Esophagus muscularis mucosa (tissue), 4 donors: ENCODE results near the gene CRY1. TPM values are rescaled to one million over a fixed set of nuclear protein-coding genes. Genes with fewer than 3 reads are reported as not detected.
A peak's percentile ranks its signal among the peaks of the same experiment; 100 is the strongest.

Source experiments
- DNase-seq: peaks from one replicate; pipeline ENCODE4 v3.0.0-alpha.2; 2017; ENCODE audit errors: extremely low spot score
- H3K27ac ChIP-seq, 4 donors: fragments of 200-600 bp; sonication (generic); replicated peaks in 1 of 4; 1 replicate in 3 of 4; 2 replicates in 1 of 4; pipeline ENCODE4 v1.5.1; 2016 to 2019; ENCODE audit warnings: mild to moderate bottlenecking in 1 of 4
- H3K27me3 ChIP-seq, 4 donors: fragments of 200-600 bp; sonication (generic); one replicate each; pipeline versions ENCODE4 v1.5.1 to v1.6.0; 2016 to 2019
- H3K36me3 ChIP-seq, 4 donors: fragments of 200-600 bp; sonication (generic); one replicate each; pipeline ENCODE4 v1.5.1; 2016 to 2019
- H3K4me1 ChIP-seq, 4 donors: fragments of 200-600 bp; sonication (generic); one replicate each; pipeline ENCODE4 v1.5.1; 2016 to 2019
- H3K4me3 ChIP-seq, 4 donors: fragments of 200-600 bp; sonication (generic); 1 replicate in 2 of 4; 2 replicates in 2 of 4; pipeline ENCODE4 v1.5.1; 2016 to 2019; ENCODE audit warnings: mild to moderate bottlenecking in 4 of 4, moderate library complexity in 1 of 4
- H3K9me3 ChIP-seq, 4 donors: fragments of 200-600 bp; sonication (generic); 1 replicate in 3 of 4; 2 replicates in 1 of 4; pipeline ENCODE4 v1.5.1; 2016 to 2019
- EP300 ChIP-seq: sonication (generic); formaldehyde crosslinking; IDR thresholded peaks from one replicate; pipeline ENCODE4 v1.6.1; 2017; ENCODE audit warnings: antibody characterized with exemption
- POLR2A ChIP-seq: fragments of 450-650 bp; IDR thresholded peaks from one replicate; pipeline ENCODE4 v1.6.1; 2017; ENCODE audit warnings: antibody characterized with exemption, moderate library complexity, mild to moderate bottlenecking, low read depth
- POLR2AphosphoS5 ChIP-seq, 2 donors: sonication (generic); formaldehyde crosslinking; IDR thresholded peaks; one replicate each; pipeline ENCODE4 v1.6.1; 2017; ENCODE audit warnings: antibody characterized with exemption in 2 of 2
- WGBS: methylation state at CpG from one replicate; pipeline ENCODE4 v1.1.5; 2018; 5-methylcytosine and 5-hydroxymethylcytosine counted together
- intact Hi-C: fragments of 100-400 bp; cut with DNase I; formaldehyde crosslinking; loops from one replicate; pipeline ENCODE4 v1.15.1; 2023
- total RNA-seq, 4 donors: library from RNA; depleted of rRNA; stranded (reverse); fragments of >200 nt; gene quantifications; one replicate each; pipeline versions ENCODE4 v1.1.0 to v1.2.1, GENCODE V29; 2016
- TF ChIP-seq, protein P1 (sequence below), 3 experiments: fragments of 200-600 bp in 2 of 3; fragments of 450-650 bp in 1 of 3; sonication (generic) in 2 of 3; IDR thresholded peaks; one replicate each; pipeline ENCODE4 v1.5.1; 2017 to 2019; ENCODE audit warnings: antibody characterized with exemption in 3 of 3, mild to moderate bottlenecking in 2 of 3, moderate library complexity in 1 of 3

The CRY1 gene
- total RNA-seq, 4 donors from 2014 or later = 29.1 to 42.9 (median 34.9) TPM

DNA sequence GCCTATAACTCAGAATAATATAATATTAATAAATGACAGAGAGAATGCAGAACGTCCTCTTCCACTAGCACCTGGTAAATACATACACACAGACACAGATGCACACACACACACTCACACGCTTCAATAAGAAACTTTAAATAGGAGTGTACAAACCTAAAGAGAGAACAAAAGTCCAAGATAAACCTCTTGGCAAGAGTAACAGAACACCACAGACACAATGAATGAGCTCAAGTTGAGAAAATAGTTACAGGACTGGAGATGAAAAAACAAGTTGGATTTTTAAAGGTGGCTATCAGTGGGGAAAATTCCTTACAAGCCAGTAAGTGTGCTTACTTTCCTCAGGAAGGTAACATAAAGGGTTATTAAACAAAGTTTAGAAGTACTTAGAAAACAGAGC lies 35.2 kb downstream of the CRY1 start:
- H3K27me3 ChIP-seq = no peaks in the 10 kb centered on the region
- TF ChIP-seq POLR2A (no peak), POLR2AphosphoS5 (IDR thresholded peaks at IDR 0.05) (no peak)
- no peaks in the 10 kb centered on the region for H3K36me3 ChIP-seq
- H3K27ac ChIP-seq = peak overlapping the region in 2 of 4 donors; percentile 5 to 33
- intact Hi-C loops = no loop called here
- peaks cover 0 to 32% (median 19%) of the 10 kb centered on the region in 4 donors for H3K4me1 ChIP-seq
- no peak for DNase-seq
- H3K4me3 ChIP-seq = no peak overlapping the region
- WGBS = 39% methylated on average over 2 of the region's 2 CpGs
- H3K9me3 ChIP-seq = peaks cover 0 to 7% (median 3%) of the 10 kb centered on the region in 4 donors

GRCh38 chr12:107057071-107057834 lies 36.1 kb downstream of the CRY1 start:
- intact Hi-C loops = no loop called here
- TF ChIP-seq POLR2A = no peak
- TF ChIP-seq, protein P1, sequence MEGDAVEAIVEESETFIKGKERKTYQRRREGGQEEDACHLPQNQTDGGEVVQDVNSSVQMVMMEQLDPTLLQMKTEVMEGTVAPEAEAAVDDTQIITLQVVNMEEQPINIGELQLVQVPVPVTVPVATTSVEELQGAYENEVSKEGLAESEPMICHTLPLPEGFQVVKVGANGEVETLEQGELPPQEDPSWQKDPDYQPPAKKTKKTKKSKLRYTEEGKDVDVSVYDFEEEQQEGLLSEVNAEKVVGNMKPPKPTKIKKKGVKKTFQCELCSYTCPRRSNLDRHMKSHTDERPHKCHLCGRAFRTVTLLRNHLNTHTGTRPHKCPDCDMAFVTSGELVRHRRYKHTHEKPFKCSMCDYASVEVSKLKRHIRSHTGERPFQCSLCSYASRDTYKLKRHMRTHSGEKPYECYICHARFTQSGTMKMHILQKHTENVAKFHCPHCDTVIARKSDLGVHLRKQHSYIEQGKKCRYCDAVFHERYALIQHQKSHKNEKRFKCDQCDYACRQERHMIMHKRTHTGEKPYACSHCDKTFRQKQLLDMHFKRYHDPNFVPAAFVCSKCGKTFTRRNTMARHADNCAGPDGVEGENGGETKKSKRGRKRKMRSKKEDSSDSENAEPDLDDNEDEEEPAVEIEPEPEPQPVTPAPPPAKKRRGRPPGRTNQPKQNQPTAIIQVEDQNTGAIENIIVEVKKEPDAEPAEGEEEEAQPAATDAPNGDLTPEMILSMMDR (IDR thresholded peaks at IDR 0.05) = no peak
- no peak for TF ChIP-seq POLR2AphosphoS5 (IDR thresholded peaks at IDR 0.05)
- no peak for TF ChIP-seq EP300
- WGBS = 67% methylated on average over 4 of the region's 4 CpGs
- DNase-seq = no peak
- peaks cover 0 to 9% (median 4%) of the 10 kb centered on the region in 4 donors for H3K9me3 ChIP-seq
- H3K4me3 ChIP-seq = no peak overlapping the region
- H3K27me3 ChIP-seq = no peaks in the 10 kb centered on the region
- H3K4me1 ChIP-seq = peaks cover 0 to 32% (median 19%) of the 10 kb centered on the region in 4 donors
- peak overlapping the region in 3 of 4 donors; percentile 4 to 33 (median 5) for H3K27ac ChIP-seq
- no peaks in the 10 kb centered on the region for H3K36me3 ChIP-seq

DNA sequence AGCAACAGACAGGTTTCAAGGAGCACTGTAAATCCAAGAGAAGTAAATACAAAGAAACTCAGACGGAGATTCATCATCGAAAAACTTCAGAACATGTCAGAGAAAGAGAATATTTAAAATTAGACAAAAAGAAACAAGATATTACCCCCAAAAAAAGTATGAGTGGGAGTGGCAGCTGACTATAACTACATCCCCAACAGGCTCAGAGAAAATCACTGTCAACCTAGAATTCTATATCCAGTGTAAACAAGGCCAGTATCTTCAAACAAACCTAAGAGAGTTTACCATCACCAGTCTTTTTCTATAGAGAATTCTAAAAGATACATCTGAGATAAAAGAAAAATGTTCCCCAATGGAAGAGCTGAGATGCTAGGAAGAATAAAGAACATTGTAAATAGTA lies 39.6 kb downstream of the CRY1 start:
- Histone ChIP-seq H3K36me3 (no peaks in the 10 kb centered on the region), H3K4me1 (peaks cover 0 to 30% (median 17%) of the 10 kb centered on the region in 4 donors), H3K9me3 (peaks cover 0 to 9% (median 4%) of the 10 kb centered on the region in 4 donors), H3K4me3 (no peak overlapping the region), H3K27me3 (no peaks in the 10 kb centered on the region), H3K27ac (no peak overlapping the region)
- no peak for DNase-seq
- no peak for TF ChIP-seq POLR2A
- TF ChIP-seq POLR2AphosphoS5 (IDR thresholded peaks at IDR 0.05) = no peak
- TF ChIP-seq EP300 = no peak
- TF ChIP-seq, protein P1 (IDR thresholded peaks at IDR 0.05) = no peak
- intact Hi-C loops = no loop called here
- WGBS = 94% methylated on average over 2 of the region's 2 CpGs

- Histone ChIP-seq H3K9me3 (no peaks in the 10 kb centered on the region), H3K27ac (no peak overlapping the region), H3K27me3 (no peaks in the 10 kb centered on the region), H3K4me1 (peaks cover 0 to 8% (median 0%) of the 10 kb centered on the region in 4 donors), H3K4me3 (no peak overlapping the region), H3K36me3 (no peaks in the 10 kb centered on the region)
- intact Hi-C loops = no loop called here
- DNase-seq = no peak
- 90% methylated on average over 5 of the region's 5 CpGs for WGBS
- TF ChIP-seq, protein P1 (IDR thresholded peaks at IDR 0.05) = no peak
- TF ChIP-seq POLR2AphosphoS5 (IDR thresholded peaks at IDR 0.05) (no peak), POLR2A (no peak), EP300 (no peak)
Observed at GRCh38 chr12:107045186-107045585, 48.2 kb downstream of the CRY1 start.

DNA sequence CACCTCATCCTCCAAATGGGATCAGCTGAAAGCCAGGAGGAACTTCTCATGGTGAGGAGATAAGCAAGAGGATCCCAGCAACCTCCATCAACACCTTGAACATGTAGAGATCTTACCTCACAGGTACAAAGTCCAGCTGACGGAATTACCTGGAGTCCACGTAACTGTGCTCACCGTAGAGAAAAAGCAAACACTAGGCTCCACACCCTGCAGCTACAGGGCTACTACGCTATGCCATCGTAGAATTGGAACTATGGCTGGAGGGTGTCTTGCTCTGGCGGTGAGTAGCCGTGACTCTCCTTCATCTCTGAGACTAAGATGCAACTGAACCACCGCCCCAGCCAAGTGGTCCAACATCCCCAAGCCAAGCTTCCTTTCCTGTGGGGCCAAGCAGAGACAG lies 50.5 kb downstream of the CRY1 start:
- intact Hi-C loops = no loop called here

More for the DNA sequence above, 50.5 kb downstream of the CRY1 start:
- DNase-seq = no peak
- peaks cover 0 to 9% (median 4%) of the 10 kb centered on the region in 4 donors for H3K4me1 ChIP-seq
- no peaks in the 10 kb centered on the region for H3K9me3 ChIP-seq
- no peak overlapping the region for H3K27ac ChIP-seq
- H3K4me3 ChIP-seq = no peak overlapping the region
- 100% methylated on average over 4 of the region's 8 CpGs for WGBS
- no peaks in the 10 kb centered on the region for H3K36me3 ChIP-seq
- TF ChIP-seq EP300 (no peak), POLR2A (no peak), POLR2AphosphoS5 (IDR thresholded peaks at IDR 0.05) (no peak)
- TF ChIP-seq, protein P1 (IDR thresholded peaks at IDR 0.05) = no peak
- no peaks in the 10 kb centered on the region for H3K27me3 ChIP-seq
